ENCODE measurements around the gene MED26. TPM values are rescaled to one million over a fixed set of nuclear protein-coding genes. Genes with fewer than 3 reads are reported as not detected.

MED26 gene
- total and polyA plus RNA-seq, 10 of the 15 experiments (the other 5 are each of a cell fraction or from before 2014, with no cell fraction given) = 1.1 to 21.4 (median 9.7) TPM

DNA sequence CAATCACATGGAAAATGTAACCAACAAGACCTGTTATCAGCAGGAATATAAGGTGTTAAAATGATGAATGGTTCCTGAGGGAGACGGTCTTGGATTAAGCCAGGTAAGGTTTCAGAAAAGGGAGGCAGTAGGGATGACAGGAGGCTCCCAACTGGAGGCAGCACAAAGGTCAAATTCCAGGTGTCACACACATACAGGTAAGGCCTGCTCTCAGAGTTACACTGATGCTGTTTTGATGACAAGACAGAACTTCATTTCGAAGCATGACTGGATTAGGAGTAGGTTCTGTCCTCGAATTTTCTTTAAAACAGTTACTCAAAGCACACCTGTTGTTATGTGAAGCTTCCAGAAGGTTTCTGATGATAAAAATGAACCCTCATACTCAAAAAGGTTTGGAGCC is 7.4 kb downstream of the MED26 start (continued):
- TF ChIP-seq, protein P1, sequence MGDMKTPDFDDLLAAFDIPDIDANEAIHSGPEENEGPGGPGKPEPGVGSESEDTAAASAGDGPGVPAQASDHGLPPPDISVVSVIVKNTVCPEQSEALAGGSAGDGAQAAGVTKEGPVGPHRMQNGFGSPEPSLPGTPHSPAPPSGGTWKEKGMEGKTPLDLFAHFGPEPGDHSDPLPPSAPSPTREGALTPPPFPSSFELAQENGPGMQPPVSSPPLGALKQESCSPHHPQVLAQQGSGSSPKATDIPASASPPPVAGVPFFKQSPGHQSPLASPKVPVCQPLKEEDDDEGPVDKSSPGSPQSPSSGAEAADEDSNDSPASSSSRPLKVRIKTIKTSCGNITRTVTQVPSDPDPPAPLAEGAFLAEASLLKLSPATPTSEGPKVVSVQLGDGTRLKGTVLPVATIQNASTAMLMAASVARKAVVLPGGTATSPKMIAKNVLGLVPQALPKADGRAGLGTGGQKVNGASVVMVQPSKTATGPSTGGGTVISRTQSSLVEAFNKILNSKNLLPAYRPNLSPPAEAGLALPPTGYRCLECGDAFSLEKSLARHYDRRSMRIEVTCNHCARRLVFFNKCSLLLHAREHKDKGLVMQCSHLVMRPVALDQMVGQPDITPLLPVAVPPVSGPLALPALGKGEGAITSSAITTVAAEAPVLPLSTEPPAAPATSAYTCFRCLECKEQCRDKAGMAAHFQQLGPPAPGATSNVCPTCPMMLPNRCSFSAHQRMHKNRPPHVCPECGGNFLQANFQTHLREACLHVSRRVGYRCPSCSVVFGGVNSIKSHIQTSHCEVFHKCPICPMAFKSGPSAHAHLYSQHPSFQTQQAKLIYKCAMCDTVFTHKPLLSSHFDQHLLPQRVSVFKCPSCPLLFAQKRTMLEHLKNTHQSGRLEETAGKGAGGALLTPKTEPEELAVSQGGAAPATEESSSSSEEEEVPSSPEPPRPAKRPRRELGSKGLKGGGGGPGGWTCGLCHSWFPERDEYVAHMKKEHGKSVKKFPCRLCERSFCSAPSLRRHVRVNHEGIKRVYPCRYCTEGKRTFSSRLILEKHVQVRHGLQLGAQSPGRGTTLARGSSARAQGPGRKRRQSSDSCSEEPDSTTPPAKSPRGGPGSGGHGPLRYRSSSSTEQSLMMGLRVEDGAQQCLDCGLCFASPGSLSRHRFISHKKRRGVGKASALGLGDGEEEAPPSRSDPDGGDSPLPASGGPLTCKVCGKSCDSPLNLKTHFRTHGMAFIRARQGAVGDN (IDR thresholded peaks at IDR 0.05) = no peak
- TF ChIP-seq SMAD5 (IDR thresholded peaks at IDR 0.05; ENCODE audit: low read depth) (no peak), CREB1 (IDR thresholded peaks at IDR 0.05; ENCODE audit: low read depth) (no peak)

DNA sequence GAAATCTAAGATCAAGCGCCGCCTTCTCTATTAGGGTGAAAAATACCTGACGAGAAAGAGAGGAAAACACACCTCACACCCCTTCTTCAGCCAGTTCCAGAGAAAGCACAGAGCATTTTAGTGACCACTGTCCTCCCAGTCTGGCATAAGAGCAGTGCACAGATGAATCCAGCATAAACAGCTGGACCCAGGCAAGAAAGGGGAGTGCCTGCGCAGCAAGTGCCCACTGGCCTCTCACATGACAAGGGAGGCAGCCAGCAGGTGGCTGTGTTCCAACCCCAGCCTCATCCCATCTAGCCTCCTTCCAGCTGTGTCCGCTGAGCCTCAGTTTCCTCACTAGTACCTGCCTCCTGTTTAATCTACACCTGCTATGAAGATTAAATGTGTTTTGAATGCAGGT is 8.0 kb downstream of the MED26 start:
- ChIA-PET CTCF (interaction anchor here (1.0 kb wide), 1 partner anchor 46 kb away, joined by 3 read pairs; no protein-coding TSS in a partner anchor), POLR2A (interaction anchor here (0.5 kb wide), 1 partner anchor 26 kb away, joined by 3 read pairs; no protein-coding TSS in a partner anchor), SMC1A (ENCODE audit: uncharacterized antibody, unreplicated experiment) (no interaction called here), RAD21 (ENCODE audit: unreplicated experiment) (no interaction called here)
- H3K4me2 ChIP-seq (ENCODE audit: control insufficient read depth, insufficient read depth) = peak overlapping the region; percentile 35; the same call in 1 of the 2 replicates
- no peak overlapping the region for H3K4me3 ChIP-seq
- intact Hi-C loops (cut with micrococcal nuclease; ENCODE audit: unreplicated experiment) = loop anchor here (5.0 kb wide), 1 partner anchor 78 kb away; the partner anchor contains the start of gene CHERP
- H2AFZ ChIP-seq (ENCODE audit: control insufficient read depth, low read depth, low read length) = no peak overlapping the region
- H3K4me1 ChIP-seq (ENCODE audit: control insufficient read depth, insufficient read depth, low read length) = peaks cover 46% of the 10 kb centered on the region
- H3K36me3 ChIP-seq (ENCODE audit: control insufficient read depth in 2 of 2, insufficient read depth in 2 of 2, low read length in 1 of 2) = peaks cover 4 to 17% of the 10 kb centered on the region in 2 experiments; a peak in 2 of 4 replicates
- no peaks in the 10 kb centered on the region for H3K27me3 ChIP-seq (replicated peaks in 1 of 2; ENCODE audit: control insufficient read depth in 2 of 2, insufficient read depth in 2 of 2, low read length in 1 of 2)
- ATAC-seq (no peak), FAIRE-seq (no peak), DNase-seq (ENCODE audit: low read depth, low spot score) (no peak)
- in situ Hi-C loops (cut with MboI) = no loop called here
- H3K9ac ChIP-seq (ENCODE audit: control insufficient read depth, insufficient read depth, low read length) = no peak overlapping the region
- peaks cover 15% of the 10 kb centered on the region for H4K20me1 ChIP-seq (ENCODE audit: control insufficient read depth, insufficient read depth)
- 92% methylated on average over 5 of the region's 5 CpGs for WGBS (ENCODE audit: insufficient coverage, insufficient replicate concordance, low lambda C conversion rate, missing lambda C conversion rate)
- no peaks in the 10 kb centered on the region for H3K9me3 ChIP-seq (replicated peaks; ENCODE audit: control insufficient read depth, insufficient read depth, low read length)
- TF ChIP-seq PAX8 (IDR thresholded peaks at IDR 0.05) (no peak), POLR2AphosphoS5 (IDR thresholded peaks at IDR 0.05; ENCODE audit: low read length) (0 out of 2 replicates have a peak, but pooled peaks have one; percentile 18)
- no peak overlapping the region for H3K27ac ChIP-seq (ENCODE audit: control insufficient read depth, insufficient read depth)
- BruUV-seq (replicated peaks) = no TSS peak
- H3K79me2 ChIP-seq (ENCODE audit: control insufficient read depth, insufficient read depth, low read length) = peaks cover 99% of the 10 kb centered on the region

Measured in GM12878 (cell line).